HPDE6-E6E7 (cell line): ENCODE measurements around the gene HIGD1B.

Experiments used
- DNase-seq: peaks from one replicate; pipeline ENCODE4 v3.0.0; 2011; ENCODE audit warnings: missing footprints; ENCODE audit errors: extremely low spot score

Gene HIGD1B

GRCh38 chr17:44837196-44837595 lies 10.5 kb upstream of the HIGD1B start:
- DNase-seq = no peak

GRCh38 chr17:44840274-44840673 lies 7.4 kb upstream of the HIGD1B start:
- no peak for DNase-seq

- no peak for DNase-seq
Measured at GRCh38 chr17:44840936-44841335, 6.7 kb upstream of the HIGD1B start.

GRCh38 chr17:44842748-44843147 lies 4.9 kb upstream of the HIGD1B start:
- no peak for DNase-seq

GRCh38 chr17:44844390-44844830 lies 3.3 kb upstream of the HIGD1B start:
- no peak for DNase-seq

- DNase-seq = no peak
Measured at GRCh38 chr17:44846206-44846605, 1.5 kb upstream of the HIGD1B start.

- no peak for DNase-seq
Measured at GRCh38 chr17:44848257-44848795, 643 bp downstream of the HIGD1B start.

- DNase-seq = no peak
Measured at GRCh38 chr17:44848961-44849489, 1.3 kb downstream of the HIGD1B start.

GRCh38 chr17:44850025-44850424 lies 2.3 kb downstream of the HIGD1B start:
- DNase-seq = no peak

GRCh38 chr17:44850612-44851011 lies 2.9 kb downstream of the HIGD1B start:
- no peak for DNase-seq

GRCh38 chr17:44854192-44854591 lies 6.5 kb downstream of the HIGD1B start:
- DNase-seq = no peak

- DNase-seq = no peak
Measured at GRCh38 chr17:44859701-44860100, 12.0 kb downstream of the HIGD1B start.

- no peak for DNase-seq
Measured at GRCh38 chr17:44862278-44862914, 14.7 kb downstream of the HIGD1B start.

- DNase-seq = no peak
Measured at GRCh38 chr17:44863061-44863918, 15.6 kb downstream of the HIGD1B start.

GRCh38 chr17:44864831-44865230 lies 17.1 kb downstream of the HIGD1B start:
- no peak for DNase-seq

- peak; percentile 59 for DNase-seq
Measured at GRCh38 chr17:44865231-44865660, 17.6 kb downstream of the HIGD1B start.

GRCh38 chr17:44865931-44866330 lies 18.2 kb downstream of the HIGD1B start:
- no peak for DNase-seq

- no peak for DNase-seq
Measured at GRCh38 chr17:44867841-44868240, 20.2 kb downstream of the HIGD1B start.

GRCh38 chr17:44871556-44871955 lies 23.9 kb downstream of the HIGD1B start:
- no peak for DNase-seq

GRCh38 chr17:44872131-44872768 lies 24.6 kb downstream of the HIGD1B start:
- DNase-seq = no peak

- no peak for DNase-seq
Measured at GRCh38 chr17:44875761-44876160, 28.1 kb downstream of the HIGD1B start.

GRCh38 chr17:44877121-44877520 lies 29.4 kb downstream of the HIGD1B start:
- DNase-seq = no peak
